ENCODE results near the gene ZNF575.
A peak's percentile ranks its signal among the peaks of the same experiment; 100 is the strongest.

ZNF575 gene

DNA sequence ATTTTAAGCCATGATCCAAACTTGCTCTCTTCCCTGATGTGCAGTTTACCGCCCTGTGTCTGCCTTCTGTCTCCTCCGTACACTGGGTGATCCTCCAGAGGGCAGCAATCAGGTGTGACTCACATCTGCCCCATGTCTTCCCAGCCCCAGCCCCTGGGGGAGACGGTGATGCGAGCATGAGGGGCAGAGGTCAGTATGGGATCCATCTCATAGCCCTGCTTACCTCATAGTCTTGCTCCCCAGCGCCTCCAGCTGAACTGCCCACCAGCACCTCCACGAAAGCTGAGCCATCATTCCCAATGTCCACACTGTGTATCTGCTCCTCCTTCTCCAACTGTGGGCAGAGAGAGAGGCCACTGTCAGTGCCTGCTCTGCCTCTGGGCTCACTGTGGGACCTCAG, 27.7 kb downstream of the ZNF575 start:
- DNase-seq (ENCODE audit: low read depth): no peak
- TF ChIP-seq, protein P1, sequence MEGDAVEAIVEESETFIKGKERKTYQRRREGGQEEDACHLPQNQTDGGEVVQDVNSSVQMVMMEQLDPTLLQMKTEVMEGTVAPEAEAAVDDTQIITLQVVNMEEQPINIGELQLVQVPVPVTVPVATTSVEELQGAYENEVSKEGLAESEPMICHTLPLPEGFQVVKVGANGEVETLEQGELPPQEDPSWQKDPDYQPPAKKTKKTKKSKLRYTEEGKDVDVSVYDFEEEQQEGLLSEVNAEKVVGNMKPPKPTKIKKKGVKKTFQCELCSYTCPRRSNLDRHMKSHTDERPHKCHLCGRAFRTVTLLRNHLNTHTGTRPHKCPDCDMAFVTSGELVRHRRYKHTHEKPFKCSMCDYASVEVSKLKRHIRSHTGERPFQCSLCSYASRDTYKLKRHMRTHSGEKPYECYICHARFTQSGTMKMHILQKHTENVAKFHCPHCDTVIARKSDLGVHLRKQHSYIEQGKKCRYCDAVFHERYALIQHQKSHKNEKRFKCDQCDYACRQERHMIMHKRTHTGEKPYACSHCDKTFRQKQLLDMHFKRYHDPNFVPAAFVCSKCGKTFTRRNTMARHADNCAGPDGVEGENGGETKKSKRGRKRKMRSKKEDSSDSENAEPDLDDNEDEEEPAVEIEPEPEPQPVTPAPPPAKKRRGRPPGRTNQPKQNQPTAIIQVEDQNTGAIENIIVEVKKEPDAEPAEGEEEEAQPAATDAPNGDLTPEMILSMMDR (IDR thresholded peaks at IDR 0.05; ENCODE audit: control insufficient read depth, insufficient read depth, low read depth, low read length, missing control alignments): peak; percentile 24
- no peak overlapping the region for H3K4me3 ChIP-seq (ENCODE audit: control insufficient read depth, low read depth, low read length)

GRCh38 chr19:43561139-43561970, 28.4 kb downstream of the ZNF575 start:
- no peak for DNase-seq (ENCODE audit: low read depth)

GRCh38 chr19:43562226-43562697, 29.3 kb downstream of the ZNF575 start:
- no peak for DNase-seq (ENCODE audit: low read depth)
- TF ChIP-seq, protein P1 (IDR thresholded peaks at IDR 0.05; ENCODE audit: control insufficient read depth, insufficient read depth, low read depth, low read length, missing control alignments): no peak

More at GRCh38 chr19:43561139-43561970, 28.4 kb downstream of the ZNF575 start:
- TF ChIP-seq, protein P1 (IDR thresholded peaks at IDR 0.05; ENCODE audit: control insufficient read depth, insufficient read depth, low read depth, low read length, missing control alignments): no peak
- no peak overlapping the region for H3K4me3 ChIP-seq (ENCODE audit: control insufficient read depth, low read depth, low read length)

GRCh38 chr19:43562698-43563241, 29.8 kb downstream of the ZNF575 start:
- DNase-seq (ENCODE audit: low read depth): peak; percentile 92
- TF ChIP-seq, protein P1 (IDR thresholded peaks at IDR 0.05; ENCODE audit: control insufficient read depth, insufficient read depth, low read depth, low read length, missing control alignments): no peak
- no peak overlapping the region for H3K4me3 ChIP-seq (ENCODE audit: control insufficient read depth, low read depth, low read length)

More at GRCh38 chr19:43562226-43562697, 29.3 kb downstream of the ZNF575 start:
- H3K4me3 ChIP-seq (ENCODE audit: control insufficient read depth, low read depth, low read length): no peak overlapping the region

DNA sequence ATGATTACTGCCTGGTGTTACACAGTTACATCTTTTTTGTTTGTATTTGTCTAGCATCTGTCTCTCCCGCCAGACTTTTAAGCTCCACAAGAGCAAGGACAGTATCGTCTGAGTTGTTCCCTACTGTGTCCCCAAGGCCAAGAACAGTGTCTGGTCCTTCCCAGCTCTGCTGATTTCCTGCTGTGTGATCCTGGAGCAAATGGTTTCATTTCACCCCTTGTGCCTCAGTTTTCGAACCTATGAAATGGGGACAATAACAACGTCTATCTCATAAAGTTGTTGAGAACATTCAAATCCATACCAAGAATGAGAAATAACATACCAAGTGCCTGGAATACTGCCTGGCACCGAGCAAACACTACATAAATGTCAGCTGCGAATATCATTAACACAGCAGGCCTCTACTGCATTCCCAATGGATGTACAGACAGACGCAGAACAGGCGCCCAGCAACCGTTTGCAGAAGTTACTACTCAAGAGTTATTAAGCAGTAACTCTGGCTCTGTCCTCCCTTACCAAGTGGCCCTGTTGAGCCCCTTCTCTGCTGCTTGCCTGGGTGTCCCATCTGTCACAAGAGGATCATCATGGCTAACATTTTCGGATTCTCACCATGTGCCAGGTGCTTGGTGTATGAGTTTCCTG, 30.9 kb downstream of the ZNF575 start:
- H3K4me3 ChIP-seq (ENCODE audit: control insufficient read depth, low read depth, low read length): no peak overlapping the region
- DNase-seq (ENCODE audit: low read depth): no peak
- TF ChIP-seq, protein P1 (IDR thresholded peaks at IDR 0.05; ENCODE audit: control insufficient read depth, insufficient read depth, low read depth, low read length, missing control alignments): no peak

- TF ChIP-seq, protein P1 (IDR thresholded peaks at IDR 0.05; ENCODE audit: control insufficient read depth, insufficient read depth, low read depth, low read length, missing control alignments): no peak
- no peak for DNase-seq (ENCODE audit: low read depth)
Measured at GRCh38 chr19:43564800-43565199, 31.8 kb downstream of the ZNF575 start.

More at GRCh38 chr19:43564800-43565199, 31.8 kb downstream of the ZNF575 start:
- H3K4me3 ChIP-seq (ENCODE audit: control insufficient read depth, low read depth, low read length): no peak overlapping the region

Data from AG09309 (cell line).